Measurements from ENCODE around the gene CAPN10.

GRCh38 chr2:240597419-240598181, 11.1 kb downstream of the CAPN10 start:
- TF ChIP-seq CTCF (IDR thresholded peaks at IDR 0.05) (no peak), POLR2A (IDR thresholded peaks at IDR 0.05) (no peak)

Measured in uterus (tissue), 2 donors.